ENCODE results near the gene RASA3.

DNA sequence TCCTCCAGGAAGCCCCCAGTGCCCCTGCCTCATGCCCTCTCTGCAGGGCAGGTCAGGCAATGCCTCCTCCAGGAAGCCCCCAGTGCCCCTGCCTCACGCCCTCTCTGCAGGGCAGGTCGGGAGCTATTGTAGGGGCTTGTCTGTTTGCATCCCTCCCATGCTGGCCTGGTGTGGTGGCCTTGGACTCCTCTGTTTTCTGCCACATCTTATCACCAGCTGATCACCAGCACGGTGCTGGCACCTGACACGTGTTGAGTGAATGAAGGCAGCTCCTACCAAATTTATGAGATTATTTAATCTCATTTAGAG lies 107.1 kb downstream of the RASA3 start:
- TF ChIP-seq, protein P1, sequence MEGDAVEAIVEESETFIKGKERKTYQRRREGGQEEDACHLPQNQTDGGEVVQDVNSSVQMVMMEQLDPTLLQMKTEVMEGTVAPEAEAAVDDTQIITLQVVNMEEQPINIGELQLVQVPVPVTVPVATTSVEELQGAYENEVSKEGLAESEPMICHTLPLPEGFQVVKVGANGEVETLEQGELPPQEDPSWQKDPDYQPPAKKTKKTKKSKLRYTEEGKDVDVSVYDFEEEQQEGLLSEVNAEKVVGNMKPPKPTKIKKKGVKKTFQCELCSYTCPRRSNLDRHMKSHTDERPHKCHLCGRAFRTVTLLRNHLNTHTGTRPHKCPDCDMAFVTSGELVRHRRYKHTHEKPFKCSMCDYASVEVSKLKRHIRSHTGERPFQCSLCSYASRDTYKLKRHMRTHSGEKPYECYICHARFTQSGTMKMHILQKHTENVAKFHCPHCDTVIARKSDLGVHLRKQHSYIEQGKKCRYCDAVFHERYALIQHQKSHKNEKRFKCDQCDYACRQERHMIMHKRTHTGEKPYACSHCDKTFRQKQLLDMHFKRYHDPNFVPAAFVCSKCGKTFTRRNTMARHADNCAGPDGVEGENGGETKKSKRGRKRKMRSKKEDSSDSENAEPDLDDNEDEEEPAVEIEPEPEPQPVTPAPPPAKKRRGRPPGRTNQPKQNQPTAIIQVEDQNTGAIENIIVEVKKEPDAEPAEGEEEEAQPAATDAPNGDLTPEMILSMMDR (conservative IDR thresholded peaks at IDR 0.05; ENCODE audit: low read depth, low read length): no peak
- TF ChIP-seq POLR2A (IDR thresholded peaks at IDR 0.05; ENCODE audit: low read depth, low read length): no peak
- TF ChIP-seq CHD1 (IDR thresholded peaks at IDR 0.05; ENCODE audit: low read depth, low read length): no peak

Measured in IMR-90 (cell line).